ENCODE results near the gene CSH2. TPM values are rescaled to one million over a fixed set of nuclear protein-coding genes. Genes with fewer than 3 reads are reported as not detected.
"Not testable (repeated sequence)": the region's sequence is repeated elsewhere in the genome, so short reads cannot be mapped to it uniquely, and the experiment has no call there.

Gene CSH2
- total RNA-seq, 1 donor from 2014 or later = not detected

GRCh38 chr17:63907161-63907778, 33.8 kb upstream of the CSH2 start:
- not testable (repeated sequence) for DNase-seq (ENCODE audit: low spot score, unreplicated experiment); H3K27ac Mint-ChIP-seq; H3K4me3 Mint-ChIP-seq (ENCODE audit: low read depth); H3K36me3 Mint-ChIP-seq (ENCODE audit: insufficient read depth); H3K4me1 Mint-ChIP-seq (ENCODE audit: low read depth); H3K9me3 Mint-ChIP-seq (ENCODE audit: low read depth)
- H3K27me3 Mint-ChIP-seq = peaks cover 46% of the 10 kb centered on the region
- TF ChIP-seq CTCF (IDR thresholded peaks at IDR 0.05; ENCODE audit: unreplicated experiment) = peak; percentile 40

- not testable (repeated sequence) for H3K9me3 Mint-ChIP-seq (ENCODE audit: low read depth); H3K4me3 Mint-ChIP-seq (ENCODE audit: low read depth); H3K36me3 Mint-ChIP-seq (ENCODE audit: insufficient read depth); H3K27ac Mint-ChIP-seq; DNase-seq (ENCODE audit: low spot score, unreplicated experiment); H3K4me1 Mint-ChIP-seq (ENCODE audit: low read depth)
- H3K27me3 Mint-ChIP-seq = peaks cover 38% of the 10 kb centered on the region
Measured at GRCh38 chr17:63904796-63905195, 31.3 kb upstream of the CSH2 start.

GRCh38 chr17:63903787-63904201, 30.3 kb upstream of the CSH2 start:
- not testable (repeated sequence) for DNase-seq (ENCODE audit: low spot score, unreplicated experiment); H3K36me3 Mint-ChIP-seq (ENCODE audit: insufficient read depth); H3K27ac Mint-ChIP-seq; H3K4me3 Mint-ChIP-seq (ENCODE audit: low read depth); H3K4me1 Mint-ChIP-seq (ENCODE audit: low read depth); H3K9me3 Mint-ChIP-seq (ENCODE audit: low read depth)
- peak; percentile 61 for TF ChIP-seq CTCF (IDR thresholded peaks at IDR 0.05; ENCODE audit: unreplicated experiment)
- peaks cover 29% of the 10 kb centered on the region for H3K27me3 Mint-ChIP-seq

- not testable (repeated sequence) for H3K27ac Mint-ChIP-seq; H3K4me1 Mint-ChIP-seq (ENCODE audit: low read depth); DNase-seq (ENCODE audit: low spot score, unreplicated experiment); H3K4me3 Mint-ChIP-seq (ENCODE audit: low read depth); H3K9me3 Mint-ChIP-seq (ENCODE audit: low read depth); H3K36me3 Mint-ChIP-seq (ENCODE audit: insufficient read depth)
- peaks cover 15% of the 10 kb centered on the region for H3K27me3 Mint-ChIP-seq
Measured at GRCh38 chr17:63901971-63902370, 28.5 kb upstream of the CSH2 start.

- H3K27me3 Mint-ChIP-seq = peaks cover 14% of the 10 kb centered on the region
- not testable (repeated sequence) for H3K9me3 Mint-ChIP-seq (ENCODE audit: low read depth); DNase-seq (ENCODE audit: low spot score, unreplicated experiment); H3K27ac Mint-ChIP-seq; H3K36me3 Mint-ChIP-seq (ENCODE audit: insufficient read depth); H3K4me3 Mint-ChIP-seq (ENCODE audit: low read depth); H3K4me1 Mint-ChIP-seq (ENCODE audit: low read depth)
Measured at GRCh38 chr17:63898899-63899798, 25.7 kb upstream of the CSH2 start.

GRCh38 chr17:63896524-63897354, 23.3 kb upstream of the CSH2 start, which contains the start of gene CSH1:
TSS of gene CSH1 (minus strand) at chr17:63896574. CDS start at chr17:63896511, 63 bp downstream.
- H3K4me1 Mint-ChIP-seq (ENCODE audit: low read depth); DNase-seq (ENCODE audit: low spot score, unreplicated experiment); H3K4me3 Mint-ChIP-seq (ENCODE audit: low read depth); H3K9me3 Mint-ChIP-seq (ENCODE audit: low read depth); H3K36me3 Mint-ChIP-seq (ENCODE audit: insufficient read depth); H3K27ac Mint-ChIP-seq: not testable (repeated sequence)
- H3K27me3 Mint-ChIP-seq = peaks cover 16% of the 10 kb centered on the region

- not testable (repeated sequence) for H3K36me3 Mint-ChIP-seq (ENCODE audit: insufficient read depth); H3K9me3 Mint-ChIP-seq (ENCODE audit: low read depth); H3K27me3 Mint-ChIP-seq; H3K4me3 Mint-ChIP-seq (ENCODE audit: low read depth); DNase-seq (ENCODE audit: low spot score, unreplicated experiment); H3K27ac Mint-ChIP-seq; H3K4me1 Mint-ChIP-seq (ENCODE audit: low read depth)
Measured at GRCh38 chr17:63894821-63895220, 21.3 kb upstream of the CSH2 start.

GRCh38 chr17:63894021-63894420, 20.5 kb upstream of the CSH2 start:
- not testable (repeated sequence) for H3K4me3 Mint-ChIP-seq (ENCODE audit: low read depth); H3K4me1 Mint-ChIP-seq (ENCODE audit: low read depth); H3K9me3 Mint-ChIP-seq (ENCODE audit: low read depth); DNase-seq (ENCODE audit: low spot score, unreplicated experiment); H3K27ac Mint-ChIP-seq; H3K36me3 Mint-ChIP-seq (ENCODE audit: insufficient read depth)
- H3K27me3 Mint-ChIP-seq = peaks cover 10% of the 10 kb centered on the region
